ENCODE measurements around the gene SGCD. TPM values are rescaled to one million over a fixed set of nuclear protein-coding genes. Genes with fewer than 3 reads are reported as not detected.

Gene SGCD
- total RNA-seq, 4 donors from 2014 or later, result 5.1 to 8.1 (median 6.5) TPM

GRCh38 chr5:156618601-156619000 lies 291.6 kb downstream of the SGCD start:
- TF ChIP-seq CTCF (IDR thresholded peaks at IDR 0.05; ENCODE audit: low read depth), result no peak

GRCh38 chr5:156621719-156622118 lies 294.8 kb downstream of the SGCD start:
- TF ChIP-seq CTCF (IDR thresholded peaks at IDR 0.05; ENCODE audit: low read depth), result no peak

GRCh38 chr5:156623381-156624040 lies 296.5 kb downstream of the SGCD start:
- no peak for TF ChIP-seq CTCF (IDR thresholded peaks at IDR 0.05; ENCODE audit: low read depth)

GRCh38 chr5:156624686-156625085 lies 297.7 kb downstream of the SGCD start:
- no peak for TF ChIP-seq CTCF (IDR thresholded peaks at IDR 0.05; ENCODE audit: low read depth)

- TF ChIP-seq CTCF (IDR thresholded peaks at IDR 0.05; ENCODE audit: low read depth), result no peak
Observed at GRCh38 chr5:156628421-156628820, 301.5 kb downstream of the SGCD start.

GRCh38 chr5:156631005-156631404 lies 304.0 kb downstream of the SGCD start:
- TF ChIP-seq CTCF (IDR thresholded peaks at IDR 0.05; ENCODE audit: low read depth), result no peak

- no peak for TF ChIP-seq CTCF (IDR thresholded peaks at IDR 0.05; ENCODE audit: low read depth)
Observed at GRCh38 chr5:156634301-156634700, 307.3 kb downstream of the SGCD start.
